ENCODE data around the gene DCP1B. TPM values are rescaled to one million over a fixed set of nuclear protein-coding genes. Genes with fewer than 3 reads are reported as not detected.

Gene DCP1B
- 31.5 and 32.6 TPM in 2 replicates for total RNA-seq
- long read RNA-seq, transcript DCP1B-201 (9 exons, 2,086 nt), result major isoform, 58 of 85 reads
- long read RNA-seq, partial matches to known transcripts, result 13 of 85 reads
- long read RNA-seq, other reads (novel, unspliced or antisense), result 11 of 85 reads

DNA sequence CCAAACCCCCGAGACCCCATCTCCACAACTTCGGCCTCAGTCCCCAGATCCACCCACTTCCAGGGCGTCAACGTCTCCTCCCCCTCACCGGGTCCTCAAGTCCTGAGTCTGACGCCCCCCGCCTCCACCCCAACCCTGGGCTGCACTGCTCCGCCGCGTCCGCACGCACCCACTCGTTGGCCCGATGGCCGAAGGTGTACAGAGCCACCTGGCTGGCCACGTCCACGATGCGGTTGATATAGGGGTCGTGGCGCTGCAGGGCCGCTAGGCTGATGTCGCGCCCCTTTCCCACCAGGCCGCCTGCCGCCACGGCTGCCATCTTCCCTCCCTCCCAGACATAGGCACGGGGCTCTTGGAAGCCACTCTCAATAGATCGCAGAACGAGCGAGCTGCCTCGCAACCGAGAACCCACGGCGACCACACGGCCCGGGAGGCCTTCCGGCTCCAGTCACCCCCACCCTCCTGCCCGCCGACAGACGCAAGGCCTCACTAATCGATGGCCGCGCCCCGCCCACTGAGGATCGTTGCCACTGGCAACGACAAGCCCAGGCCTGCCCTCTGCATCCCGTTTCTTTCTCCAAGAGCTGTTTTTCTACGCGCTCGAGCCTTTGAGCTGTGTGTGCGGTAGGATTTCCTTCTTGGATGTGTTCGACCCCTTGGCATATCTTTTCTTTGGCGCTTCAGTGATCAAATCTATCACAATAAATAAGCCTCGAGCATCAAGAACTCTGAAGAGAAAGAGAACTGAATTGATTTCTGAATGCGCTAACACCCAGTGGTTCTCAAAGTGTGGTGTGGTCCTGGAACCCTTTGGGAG, at the start of gene DCP1B:
DCP1B (minus strand) TSS at position 345 of the 817 bp plus-strand sequence; CDS start at position 319, 26 bp downstream.
- H3K27ac Mint-ChIP-seq, result peak within 1 kb of the TSS; percentile 98
- no peaks in the 10 kb centered on the region for H3K36me3 Mint-ChIP-seq (ENCODE audit: insufficient read depth)
- no peaks in the 10 kb centered on the region for H3K9me3 Mint-ChIP-seq (ENCODE audit: low read depth)
- no peaks in the 10 kb centered on the region for H3K27me3 Mint-ChIP-seq
- peak within 1 kb of the TSS; percentile 97 for H3K4me3 Mint-ChIP-seq (ENCODE audit: low read depth)
- peak; percentile 100 for DNase-seq (ENCODE audit: low spot score, unreplicated experiment)
- TF ChIP-seq, protein P1, sequence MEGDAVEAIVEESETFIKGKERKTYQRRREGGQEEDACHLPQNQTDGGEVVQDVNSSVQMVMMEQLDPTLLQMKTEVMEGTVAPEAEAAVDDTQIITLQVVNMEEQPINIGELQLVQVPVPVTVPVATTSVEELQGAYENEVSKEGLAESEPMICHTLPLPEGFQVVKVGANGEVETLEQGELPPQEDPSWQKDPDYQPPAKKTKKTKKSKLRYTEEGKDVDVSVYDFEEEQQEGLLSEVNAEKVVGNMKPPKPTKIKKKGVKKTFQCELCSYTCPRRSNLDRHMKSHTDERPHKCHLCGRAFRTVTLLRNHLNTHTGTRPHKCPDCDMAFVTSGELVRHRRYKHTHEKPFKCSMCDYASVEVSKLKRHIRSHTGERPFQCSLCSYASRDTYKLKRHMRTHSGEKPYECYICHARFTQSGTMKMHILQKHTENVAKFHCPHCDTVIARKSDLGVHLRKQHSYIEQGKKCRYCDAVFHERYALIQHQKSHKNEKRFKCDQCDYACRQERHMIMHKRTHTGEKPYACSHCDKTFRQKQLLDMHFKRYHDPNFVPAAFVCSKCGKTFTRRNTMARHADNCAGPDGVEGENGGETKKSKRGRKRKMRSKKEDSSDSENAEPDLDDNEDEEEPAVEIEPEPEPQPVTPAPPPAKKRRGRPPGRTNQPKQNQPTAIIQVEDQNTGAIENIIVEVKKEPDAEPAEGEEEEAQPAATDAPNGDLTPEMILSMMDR (IDR thresholded peaks at IDR 0.05; ENCODE audit: unreplicated experiment), result peak; percentile 46
- peaks cover 10% of the 10 kb centered on the region for H3K4me1 Mint-ChIP-seq (ENCODE audit: low read depth)

DNA sequence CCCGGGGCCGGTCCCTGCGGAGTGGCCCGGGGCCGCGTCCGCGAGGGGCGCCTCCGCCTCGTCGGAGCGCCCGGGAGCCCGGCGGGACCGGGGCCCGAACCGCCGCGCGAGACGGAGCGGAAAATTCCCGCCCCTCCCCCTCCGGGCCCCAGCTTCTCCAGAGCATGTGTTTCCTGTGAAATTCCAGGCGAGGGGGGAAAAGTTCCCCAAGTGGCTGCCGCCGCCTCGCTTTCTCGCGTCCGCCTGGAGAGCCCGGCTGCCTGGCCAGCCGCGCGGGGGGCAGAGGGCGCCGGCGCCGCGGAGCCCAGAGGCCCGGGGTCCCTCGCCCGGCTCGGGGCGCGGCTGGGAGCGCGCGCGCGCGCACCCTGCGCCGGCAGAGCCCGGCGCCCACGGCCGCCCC, 49.4 kb upstream of the DCP1B start:
- H3K27me3 Mint-ChIP-seq, result peaks cover 87% of the 10 kb centered on the region
- H3K36me3 Mint-ChIP-seq (ENCODE audit: insufficient read depth), result no peaks in the 10 kb centered on the region
- H3K4me1 Mint-ChIP-seq (ENCODE audit: low read depth), result peaks cover 18% of the 10 kb centered on the region
- no peak overlapping the region for H3K4me3 Mint-ChIP-seq (ENCODE audit: low read depth)
- no peak for DNase-seq (ENCODE audit: low spot score, unreplicated experiment)
- no peaks in the 10 kb centered on the region for H3K9me3 Mint-ChIP-seq (ENCODE audit: low read depth)
- H3K27ac Mint-ChIP-seq, result no peak overlapping the region
- TF ChIP-seq, protein P1 (IDR thresholded peaks at IDR 0.05; ENCODE audit: unreplicated experiment), result no peak

DNA sequence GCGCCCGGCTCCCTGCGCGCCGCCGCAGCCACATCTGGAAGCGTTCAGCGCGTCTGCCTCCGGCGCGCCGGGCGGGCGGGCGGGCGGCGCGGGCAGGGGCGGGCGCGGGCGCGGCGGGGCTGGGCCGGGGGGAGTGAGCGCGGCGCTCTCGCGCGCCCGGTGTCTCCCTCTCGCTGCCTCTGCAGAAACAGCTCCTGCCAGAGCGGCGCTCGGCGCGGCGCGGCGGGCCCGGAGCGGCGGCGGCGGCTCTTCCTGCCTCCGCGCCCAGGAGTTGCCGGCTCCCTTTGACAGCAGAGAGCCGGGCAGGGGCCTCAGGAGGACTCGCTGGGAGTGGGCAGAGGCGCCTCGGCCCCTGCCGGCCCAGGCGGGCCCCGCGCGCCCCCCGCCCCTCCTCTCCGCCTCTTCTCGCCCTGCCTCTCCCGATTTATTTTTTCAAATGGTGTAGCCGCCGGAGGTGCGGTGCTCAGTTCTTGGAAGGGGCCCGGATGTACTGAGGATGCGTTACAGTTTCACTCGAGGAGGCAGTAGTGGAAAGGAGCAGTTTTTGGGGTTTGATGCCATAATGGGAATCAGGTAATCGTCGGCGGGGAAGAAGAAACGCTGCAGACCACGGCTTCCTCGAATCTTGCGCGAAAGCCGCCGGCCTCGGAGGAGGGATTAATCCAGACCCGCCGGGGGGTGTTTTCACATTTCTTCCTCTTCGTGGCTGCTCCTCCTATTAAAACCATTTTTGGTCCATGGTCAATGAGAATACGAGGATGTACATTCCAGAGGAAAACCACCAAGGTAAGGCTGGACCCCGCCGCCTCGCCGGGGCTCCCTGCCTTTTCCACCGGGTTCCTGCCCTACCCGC, 48.8 kb upstream of the DCP1B start, which contains the start of gene CACNA1C:
CACNA1C (plus strand) TSS at position 162 of the 853 bp plus-strand sequence; CDS start at position 738, 576 bp downstream.
- no peaks in the 10 kb centered on the region for H3K36me3 Mint-ChIP-seq (ENCODE audit: insufficient read depth)
- H3K27me3 Mint-ChIP-seq, result peaks cover 85% of the 10 kb centered on the region
- peak within 1 kb of the TSS; percentile 79 for H3K4me3 Mint-ChIP-seq (ENCODE audit: low read depth)
- peaks cover 21% of the 10 kb centered on the region for H3K4me1 Mint-ChIP-seq (ENCODE audit: low read depth)
- H3K9me3 Mint-ChIP-seq (ENCODE audit: low read depth), result no peaks in the 10 kb centered on the region
- TF ChIP-seq, protein P1 (IDR thresholded peaks at IDR 0.05; ENCODE audit: unreplicated experiment), result peak; percentile 50
- peak within 1 kb of the TSS; percentile 79 for H3K27ac Mint-ChIP-seq
- peak; percentile 60 for DNase-seq (ENCODE audit: low spot score, unreplicated experiment)

DNA sequence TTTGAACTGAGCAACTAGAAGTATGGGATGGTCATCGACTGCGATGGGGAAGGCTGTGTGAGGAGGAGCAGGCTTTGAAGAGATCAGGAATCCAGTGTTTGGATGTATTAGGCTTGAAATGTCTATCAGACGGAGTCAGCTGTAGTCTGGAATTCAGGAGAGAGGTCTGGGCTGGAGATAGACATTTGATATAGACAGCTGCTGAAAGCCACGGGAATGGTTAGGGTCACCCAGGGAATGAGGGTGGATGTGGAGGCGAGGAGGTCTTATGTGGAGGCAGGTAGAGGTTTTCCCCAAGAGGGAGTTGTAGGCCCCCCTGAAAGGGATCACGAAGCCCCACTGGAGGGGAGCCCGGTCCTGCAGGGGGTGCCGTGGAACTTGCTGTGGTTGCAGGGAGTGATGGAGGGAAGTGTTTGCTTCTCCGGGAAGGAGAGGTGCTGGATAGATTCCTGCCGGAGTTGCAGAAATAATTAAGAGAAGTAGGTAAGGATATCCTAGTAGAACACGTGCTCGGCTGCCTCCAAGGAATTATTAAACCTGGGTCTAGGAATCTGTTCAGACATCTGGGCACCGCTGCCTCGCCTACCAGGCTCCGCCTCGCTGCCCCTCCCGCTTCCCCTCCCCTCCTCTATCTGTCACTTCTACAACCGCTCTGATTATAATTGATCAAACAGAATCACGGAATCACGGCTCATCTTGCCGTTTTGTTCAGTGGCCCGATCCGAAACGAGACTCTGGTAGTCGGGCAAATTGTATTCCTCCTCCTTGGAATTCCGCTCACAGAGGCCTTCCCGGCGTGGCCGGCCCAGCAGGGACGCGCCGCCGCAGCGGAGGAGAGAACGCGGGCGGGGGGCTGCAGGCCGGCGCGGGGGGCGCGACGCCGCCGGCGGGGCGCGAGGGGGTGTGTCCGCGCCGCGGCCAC, 47.7 kb upstream of the DCP1B start:
- H3K36me3 Mint-ChIP-seq (ENCODE audit: insufficient read depth), result no peaks in the 10 kb centered on the region
- peaks cover 83% of the 10 kb centered on the region for H3K27me3 Mint-ChIP-seq
- H3K27ac Mint-ChIP-seq, result peak overlapping the region; percentile 15

More for the DNA sequence above, 47.7 kb upstream of the DCP1B start:
- TF ChIP-seq, protein P1 (IDR thresholded peaks at IDR 0.05; ENCODE audit: unreplicated experiment), result no peak
- DNase-seq (ENCODE audit: low spot score, unreplicated experiment), result no peak
- H3K4me1 Mint-ChIP-seq (ENCODE audit: low read depth), result peaks cover 21% of the 10 kb centered on the region
- H3K9me3 Mint-ChIP-seq (ENCODE audit: low read depth), result no peaks in the 10 kb centered on the region
- peak overlapping the region; percentile 71 for H3K4me3 Mint-ChIP-seq (ENCODE audit: low read depth)

Measured in progenitor cell of endocrine pancreas (in vitro differentiated cells).